WI38 (cell line): Measurements from ENCODE around the gene SLC25A39.
A peak's percentile ranks its signal among the peaks of the same experiment; 100 is the strongest.

Experiments
- H3K4me3 ChIP-seq: 2 replicates; pipeline ENCODE4 v1.5.1; 2011; ENCODE audit warnings: low read depth, mild to moderate bottlenecking, control low read depth, low read length
- TF ChIP-seq, protein P1 (sequence below): IDR thresholded peaks from 2 replicates; pipeline ENCODE4 v1.5.1; 2012; ENCODE audit warnings: low read depth, mild to moderate bottlenecking, control low read depth, low read length

The SLC25A39 gene

GRCh38 chr17:44308320-44308818 lies 16.3 kb downstream of the SLC25A39 start, which contains the start of gene RUNDC3A:
TSS of gene RUNDC3A (plus strand) at chr17:44308601. CDS start at chr17:44308833, 232 bp downstream.
- peak within 1 kb of the TSS; percentile 43 for H3K4me3 ChIP-seq
- TF ChIP-seq, protein P1, sequence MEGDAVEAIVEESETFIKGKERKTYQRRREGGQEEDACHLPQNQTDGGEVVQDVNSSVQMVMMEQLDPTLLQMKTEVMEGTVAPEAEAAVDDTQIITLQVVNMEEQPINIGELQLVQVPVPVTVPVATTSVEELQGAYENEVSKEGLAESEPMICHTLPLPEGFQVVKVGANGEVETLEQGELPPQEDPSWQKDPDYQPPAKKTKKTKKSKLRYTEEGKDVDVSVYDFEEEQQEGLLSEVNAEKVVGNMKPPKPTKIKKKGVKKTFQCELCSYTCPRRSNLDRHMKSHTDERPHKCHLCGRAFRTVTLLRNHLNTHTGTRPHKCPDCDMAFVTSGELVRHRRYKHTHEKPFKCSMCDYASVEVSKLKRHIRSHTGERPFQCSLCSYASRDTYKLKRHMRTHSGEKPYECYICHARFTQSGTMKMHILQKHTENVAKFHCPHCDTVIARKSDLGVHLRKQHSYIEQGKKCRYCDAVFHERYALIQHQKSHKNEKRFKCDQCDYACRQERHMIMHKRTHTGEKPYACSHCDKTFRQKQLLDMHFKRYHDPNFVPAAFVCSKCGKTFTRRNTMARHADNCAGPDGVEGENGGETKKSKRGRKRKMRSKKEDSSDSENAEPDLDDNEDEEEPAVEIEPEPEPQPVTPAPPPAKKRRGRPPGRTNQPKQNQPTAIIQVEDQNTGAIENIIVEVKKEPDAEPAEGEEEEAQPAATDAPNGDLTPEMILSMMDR, result no peak

- TF ChIP-seq, protein P1, result no peak
- H3K4me3 ChIP-seq, result no peak overlapping the region; the same call in 1 of the 2 replicates
Measured at GRCh38 chr17:44307387-44308186, 17.0 kb downstream of the SLC25A39 start.

DNA sequence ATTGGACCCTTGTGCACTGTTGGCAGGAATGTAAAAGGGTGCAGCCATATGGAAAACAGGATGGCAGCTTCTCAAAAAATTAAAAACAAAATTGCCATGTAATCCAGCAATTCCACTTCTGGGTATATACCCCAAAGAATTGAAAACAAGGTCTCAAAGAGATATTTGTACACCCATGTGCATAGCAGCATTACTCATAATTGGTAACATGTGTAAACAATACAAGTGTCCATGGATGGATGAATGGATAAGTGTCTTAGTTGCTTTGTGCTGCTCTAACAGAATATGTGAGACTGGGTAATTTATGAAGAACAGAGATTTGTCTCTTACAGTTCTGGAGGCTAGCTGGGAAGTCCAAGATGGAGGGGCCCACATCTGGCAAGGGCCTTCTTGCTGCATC lies 20.0 kb downstream of the SLC25A39 start:
- H3K4me3 ChIP-seq, result no peak overlapping the region
- TF ChIP-seq, protein P1, result no peak

DNA sequence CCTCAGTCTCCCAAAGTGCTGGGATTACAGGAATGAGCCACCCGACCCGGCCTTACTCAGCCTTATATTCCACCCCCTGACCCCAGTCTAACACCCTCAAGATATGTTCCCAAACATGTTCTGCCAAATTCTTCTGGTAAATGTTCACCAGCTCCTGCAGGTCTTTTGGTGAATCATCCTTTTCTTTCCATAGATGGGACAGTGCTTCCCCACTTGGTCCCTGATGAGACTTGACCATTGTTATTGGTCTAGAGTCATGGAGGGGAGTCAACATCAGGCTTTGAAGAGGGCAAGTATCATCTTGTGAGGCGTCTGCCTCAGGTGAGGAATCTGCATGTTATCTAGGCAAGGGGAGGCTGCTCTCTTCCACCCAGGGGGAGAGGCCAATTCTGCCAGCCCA lies 26.6 kb downstream of the SLC25A39 start:
- H3K4me3 ChIP-seq, result no peak overlapping the region
- TF ChIP-seq, protein P1, result no peak

DNA sequence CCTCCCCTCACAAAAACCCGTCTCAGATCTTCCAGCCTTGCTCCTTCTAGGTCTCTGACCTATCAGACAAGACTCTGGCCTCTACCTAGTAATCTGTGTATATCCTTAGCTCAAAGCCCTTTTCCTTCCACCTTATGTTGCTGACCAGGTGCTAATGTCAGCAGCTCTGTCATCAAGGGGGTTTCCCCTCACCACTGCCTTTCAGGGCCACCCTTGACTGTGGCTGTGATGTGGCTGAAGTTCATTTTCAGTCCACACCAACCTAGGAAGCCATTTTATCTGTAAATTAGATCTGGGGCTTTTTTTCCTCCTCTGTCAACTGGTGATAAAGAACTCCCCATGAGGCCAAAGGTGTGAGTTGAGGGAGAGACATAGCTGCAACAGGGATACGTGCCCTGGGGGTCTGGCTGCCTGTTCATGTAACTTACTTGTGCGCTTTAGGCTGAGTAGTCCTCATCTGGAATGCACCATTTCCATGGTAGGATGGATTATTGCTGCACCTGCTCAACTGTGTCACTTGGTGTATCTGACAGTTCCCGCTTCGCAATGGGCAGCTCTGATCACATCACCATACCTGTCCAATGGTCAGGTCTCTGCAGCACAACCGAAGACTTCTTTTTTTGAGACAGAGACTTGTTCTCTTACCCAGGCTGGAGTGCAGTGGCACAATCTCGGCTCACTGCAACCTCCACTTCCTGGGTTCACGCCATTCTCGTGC lies 31.0 kb downstream of the SLC25A39 start:
- H3K4me3 ChIP-seq, result no peak overlapping the region
- TF ChIP-seq, protein P1, result no peak

DNA sequence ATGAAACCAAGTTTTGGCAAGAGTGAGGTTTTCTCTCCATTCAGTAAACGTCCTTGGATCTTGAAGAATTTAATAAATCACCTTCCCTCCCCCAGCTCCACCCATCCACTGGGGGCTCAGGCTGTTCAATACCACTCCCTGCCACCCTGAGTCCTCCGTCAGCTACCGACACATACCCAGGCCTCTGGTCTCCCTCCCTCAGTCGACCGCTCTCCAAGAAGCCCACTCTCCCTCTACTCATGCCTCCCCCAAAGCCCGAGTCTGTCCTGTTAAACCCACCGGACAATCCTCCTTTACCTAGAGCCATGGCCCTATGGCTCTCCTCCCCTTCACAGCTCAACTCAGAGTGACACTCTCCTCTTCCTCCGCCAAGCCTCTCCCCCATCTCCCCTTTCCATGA lies 37.0 kb downstream of the SLC25A39 start:
- TF ChIP-seq, protein P1, result no peak
- H3K4me3 ChIP-seq, result no peak overlapping the region

DNA sequence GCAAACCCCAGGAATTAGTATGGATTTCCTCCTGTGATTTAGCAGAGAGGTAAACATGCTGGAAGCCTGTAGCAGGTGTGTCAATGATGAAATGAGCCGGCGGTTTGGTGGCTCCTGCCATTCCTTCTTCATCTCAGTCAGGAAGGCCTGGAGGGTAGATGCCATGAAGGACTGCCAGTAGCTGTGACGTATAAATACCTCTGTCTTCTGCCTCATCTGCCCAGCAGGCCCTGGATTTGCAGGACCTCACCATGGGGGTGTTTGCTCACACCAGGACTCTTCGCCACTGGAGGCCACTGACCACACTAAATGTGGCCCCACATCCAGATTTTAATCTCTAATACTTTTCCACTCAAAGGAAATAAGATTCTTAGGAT lies 40.6 kb downstream of the SLC25A39 start:
- TF ChIP-seq, protein P1, result no peak
- no peak overlapping the region for H3K4me3 ChIP-seq
